K562 (cell line): ENCODE measurements around the gene ABCA7. TPM values are rescaled to one million over a fixed set of nuclear protein-coding genes. Genes with fewer than 3 reads are reported as not detected.

Experiments
- CGGBP1 ChIP-seq: fragments of 250-450 bp; sonication (Bioruptor Pico); IDR thresholded peaks from 2 replicates; pipeline ENCODE4 v1.9.0; 2021; ENCODE audit warnings: mild to moderate bottlenecking
- IRF2 ChIP-seq: sonication (generic); formaldehyde crosslinking; IDR thresholded peaks from 2 replicates; pipeline ENCODE4 v1.8.1; 2022; ENCODE audit warnings: mild to moderate bottlenecking, missing genetic modification reagents
- SUPT5H ChIP-seq: fragments of 450-650 bp; IDR thresholded peaks from 2 replicates; pipeline ENCODE4 v1.6.1; 2016
- ZNF592 ChIP-seq: fragments of 450-650 bp; IDR thresholded peaks from 2 replicates; pipeline ENCODE4 v1.6.1; 2017; ENCODE audit warnings: antibody characterized with exemption, mild to moderate bottlenecking
- polyA plus RNA-seq, 8 experiments: library from polyadenylated mRNA; depleted of rRNA in 4 of 8; stranded (reverse) in 5 of 8; unstranded in 3 of 8; fragments of >200 nt; fragmentation: Nextera tagmentation in 2 of 8; fragmentation: Illumina TruSeq in 1 of 8; extraction: Ambion mirVana in 2 of 8; extraction: Trizol in 1 of 8; gene quantifications; 2 replicates each; pipeline versions ENCODE4 v1.2.1 to v1.2.3, GENCODE V29; 2011 to 2014; ENCODE audit warnings: inconsistent platforms in 1 of 8, missing spikeins in 1 of 8
- total RNA-seq, 7 experiments: library from RNA; depleted of rRNA in 6 of 7; stranded (reverse); fragments of >200 nt in 6 of 7; fragmentation: Illumina TruSeq in 2 of 7; extraction: Trizol in 2 of 7; gene quantifications; 2 replicates each; pipeline versions ENCODE4 v1.2.1 to v1.2.3, GENCODE V29; 2011 to 2021; ENCODE audit warnings: low replicate concordance in 1 of 7

ABCA7 gene
- total and polyA plus RNA-seq, 9 of the 15 experiments (the other 6 are each of a cell fraction or from before 2014, with no cell fraction given): 2.3 to 96.1 (median 31.2) TPM

- TF ChIP-seq ZNF592 (0 out of 2 replicates have a peak, but pooled peaks have one; percentile 14), IRF2 (no peak), SUPT5H (peak; percentile 35), CGGBP1 (CRISPR knock-in tag) (no peak)
- TF ChIP-seq, all 486 proteins: peak for 10
Measured at GRCh38 chr19:1038978-1039645, 795 bp upstream of the ABCA7 start (continued).
